ENCODE measurements around the gene TEX30. TPM values are rescaled to one million over a fixed set of nuclear protein-coding genes. Genes with fewer than 3 reads are reported as not detected.

Gene TEX30
- total RNA-seq, 1 donor from 2014 or later: 5.8 TPM

DNA sequence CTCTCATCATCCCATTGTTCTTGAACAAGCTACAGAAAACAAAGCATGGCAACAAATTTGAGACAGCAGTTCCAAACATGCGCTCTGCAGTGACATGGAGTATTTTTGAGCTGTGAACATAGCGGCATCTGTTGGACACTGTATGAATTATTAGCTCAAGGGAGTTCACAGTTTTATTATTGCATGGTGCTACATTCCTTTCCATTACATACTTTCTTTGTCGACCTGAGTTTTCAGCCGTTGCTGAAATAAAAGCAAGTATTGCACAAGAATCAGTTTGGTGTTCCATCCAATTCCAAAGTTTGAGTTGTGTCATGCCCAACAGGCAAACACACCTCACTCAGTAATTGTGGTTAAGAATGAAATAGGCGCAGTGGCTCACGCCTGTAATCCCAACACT, 48.7 kb downstream of the TEX30 start:
- no peak for TF ChIP-seq EZH2 (IDR thresholded peaks at IDR 0.05; ENCODE audit: insufficient read depth, low read length)
- TF ChIP-seq, protein P1, sequence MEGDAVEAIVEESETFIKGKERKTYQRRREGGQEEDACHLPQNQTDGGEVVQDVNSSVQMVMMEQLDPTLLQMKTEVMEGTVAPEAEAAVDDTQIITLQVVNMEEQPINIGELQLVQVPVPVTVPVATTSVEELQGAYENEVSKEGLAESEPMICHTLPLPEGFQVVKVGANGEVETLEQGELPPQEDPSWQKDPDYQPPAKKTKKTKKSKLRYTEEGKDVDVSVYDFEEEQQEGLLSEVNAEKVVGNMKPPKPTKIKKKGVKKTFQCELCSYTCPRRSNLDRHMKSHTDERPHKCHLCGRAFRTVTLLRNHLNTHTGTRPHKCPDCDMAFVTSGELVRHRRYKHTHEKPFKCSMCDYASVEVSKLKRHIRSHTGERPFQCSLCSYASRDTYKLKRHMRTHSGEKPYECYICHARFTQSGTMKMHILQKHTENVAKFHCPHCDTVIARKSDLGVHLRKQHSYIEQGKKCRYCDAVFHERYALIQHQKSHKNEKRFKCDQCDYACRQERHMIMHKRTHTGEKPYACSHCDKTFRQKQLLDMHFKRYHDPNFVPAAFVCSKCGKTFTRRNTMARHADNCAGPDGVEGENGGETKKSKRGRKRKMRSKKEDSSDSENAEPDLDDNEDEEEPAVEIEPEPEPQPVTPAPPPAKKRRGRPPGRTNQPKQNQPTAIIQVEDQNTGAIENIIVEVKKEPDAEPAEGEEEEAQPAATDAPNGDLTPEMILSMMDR (IDR thresholded peaks at IDR 0.05; ENCODE audit: insufficient read depth, low read depth, low read length): peak; percentile 36
- Histone ChIP-seq H3K27me3 (ENCODE audit: insufficient read depth, low read length) (no peaks in the 10 kb centered on the region), H3K9ac (ENCODE audit: low read length) (no peak overlapping the region), H3K4me1 (ENCODE audit: insufficient read depth, low read length) (peaks cover 6% of the 10 kb centered on the region), H4K20me1 (ENCODE audit: insufficient read depth, low read length) (no peaks in the 10 kb centered on the region), H3K27ac (ENCODE audit: low read depth, low read length) (no peak overlapping the region), H3K4me3 (ENCODE audit: insufficient read depth, low read depth, low read length) (no peak overlapping the region), H3K4me2 (ENCODE audit: low read length) (no peak overlapping the region), H3K79me2 (ENCODE audit: insufficient read depth, low read length) (no peaks in the 10 kb centered on the region), H3K9me3 (ENCODE audit: insufficient read depth, low read depth, low read length) (no peaks in the 10 kb centered on the region), H2AFZ (ENCODE audit: low read depth, low read length) (no peak overlapping the region), H3K36me3 (ENCODE audit: insufficient read depth, low read length) (no peaks in the 10 kb centered on the region)
- no peaks in the 10 kb centered on the region for H3K9me3 Mint-ChIP-seq (ENCODE audit: unreplicated experiment)
- no peaks in the 10 kb centered on the region for H3K36me3 Mint-ChIP-seq (ENCODE audit: low read depth, unreplicated experiment)
- no peaks in the 10 kb centered on the region for H3K4me1 Mint-ChIP-seq (ENCODE audit: low read depth, unreplicated experiment)
- peak; percentile 3 for DNase-seq (ENCODE audit: low read depth)
- no peaks in the 10 kb centered on the region for H3K27me3 Mint-ChIP-seq (ENCODE audit: low read depth, unreplicated experiment)
- H3K27ac Mint-ChIP-seq (ENCODE audit: unreplicated experiment): no peak overlapping the region
- H3K4me3 Mint-ChIP-seq (ENCODE audit: unreplicated experiment): no peak overlapping the region
- peak; percentile 92 for FAIRE-seq

DNA sequence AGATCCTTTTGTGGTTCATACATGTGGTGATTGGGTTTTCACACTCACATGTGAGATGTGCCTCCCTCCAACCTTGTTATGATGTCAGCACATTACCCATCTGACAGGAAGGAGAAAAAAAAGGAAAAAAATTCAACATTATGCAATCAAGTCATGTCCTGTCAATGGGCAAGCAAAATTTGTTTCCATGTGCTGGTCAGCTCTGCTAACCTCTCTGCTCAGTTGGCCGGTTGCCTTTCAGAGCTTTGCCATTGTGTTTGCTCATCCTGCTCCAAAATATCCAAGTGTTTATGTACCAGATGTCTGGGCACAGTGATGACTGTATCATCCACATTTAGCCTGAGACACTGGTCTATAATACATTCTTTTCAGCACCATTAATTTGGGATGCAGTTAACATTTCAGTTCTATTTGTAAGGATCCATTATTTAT, 51.8 kb downstream of the TEX30 start:
- Histone ChIP-seq H3K36me3 (ENCODE audit: insufficient read depth, low read length) (no peaks in the 10 kb centered on the region), H3K4me1 (ENCODE audit: insufficient read depth, low read length) (no peaks in the 10 kb centered on the region), H4K20me1 (ENCODE audit: insufficient read depth, low read length) (no peaks in the 10 kb centered on the region), H2AFZ (ENCODE audit: low read depth, low read length) (no peak overlapping the region), H3K4me2 (ENCODE audit: low read length) (no peak overlapping the region), H3K9ac (ENCODE audit: low read length) (no peak overlapping the region), H3K79me2 (ENCODE audit: insufficient read depth, low read length) (no peaks in the 10 kb centered on the region), H3K27me3 (ENCODE audit: insufficient read depth, low read length) (no peaks in the 10 kb centered on the region), H3K27ac (ENCODE audit: low read depth, low read length) (no peak overlapping the region), H3K9me3 (ENCODE audit: insufficient read depth, low read depth, low read length) (no peaks in the 10 kb centered on the region), H3K4me3 (ENCODE audit: insufficient read depth, low read depth, low read length) (no peak overlapping the region)
- TF ChIP-seq EZH2 (IDR thresholded peaks at IDR 0.05; ENCODE audit: insufficient read depth, low read length): no peak
- TF ChIP-seq, protein P1 (IDR thresholded peaks at IDR 0.05; ENCODE audit: insufficient read depth, low read depth, low read length): no peak
- H3K9me3 Mint-ChIP-seq (ENCODE audit: unreplicated experiment): no peaks in the 10 kb centered on the region
- no peaks in the 10 kb centered on the region for H3K27me3 Mint-ChIP-seq (ENCODE audit: low read depth, unreplicated experiment)
- H3K4me1 Mint-ChIP-seq (ENCODE audit: low read depth, unreplicated experiment): no peaks in the 10 kb centered on the region
- FAIRE-seq (no peak), DNase-seq (ENCODE audit: low read depth) (peak; percentile 13)
- no peak overlapping the region for H3K27ac Mint-ChIP-seq (ENCODE audit: unreplicated experiment)
- no peak overlapping the region for H3K4me3 Mint-ChIP-seq (ENCODE audit: unreplicated experiment)
- no peaks in the 10 kb centered on the region for H3K36me3 Mint-ChIP-seq (ENCODE audit: low read depth, unreplicated experiment)

DNA sequence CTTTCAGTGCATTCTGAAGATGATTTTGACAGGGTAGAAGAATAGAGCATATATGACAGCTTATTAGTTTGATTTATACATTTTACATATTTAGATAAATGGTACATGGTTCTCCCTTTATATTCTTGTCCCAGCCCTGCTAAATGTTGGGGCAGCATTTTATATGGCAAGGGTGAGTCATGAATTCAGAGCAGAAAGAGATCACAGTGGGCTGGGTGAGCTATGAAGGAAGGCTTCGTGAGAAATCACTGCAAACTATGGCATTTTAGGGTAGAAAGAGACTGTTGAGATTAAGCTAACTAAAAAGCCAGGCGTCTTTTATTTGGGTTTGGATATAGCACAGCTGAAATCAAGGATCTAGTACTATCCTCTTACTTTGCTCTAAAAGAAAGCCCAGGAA, 54.8 kb downstream of the TEX30 start:
- H3K27me3 ChIP-seq (ENCODE audit: insufficient read depth, low read length): no peaks in the 10 kb centered on the region
- H3K27ac Mint-ChIP-seq (ENCODE audit: unreplicated experiment): no peak overlapping the region
- no peaks in the 10 kb centered on the region for H3K27me3 Mint-ChIP-seq (ENCODE audit: low read depth, unreplicated experiment)
- no peak for DNase-seq (ENCODE audit: low read depth)
- no peak overlapping the region for H3K4me3 ChIP-seq (ENCODE audit: insufficient read depth, low read depth, low read length)
- H3K9ac ChIP-seq (ENCODE audit: low read length): no peak overlapping the region
- TF ChIP-seq EZH2 (IDR thresholded peaks at IDR 0.05; ENCODE audit: insufficient read depth, low read length): no peak
- TF ChIP-seq, protein P1 (IDR thresholded peaks at IDR 0.05; ENCODE audit: insufficient read depth, low read depth, low read length): no peak
- H3K79me2 ChIP-seq (ENCODE audit: insufficient read depth, low read length): no peaks in the 10 kb centered on the region
- H3K4me3 Mint-ChIP-seq (ENCODE audit: unreplicated experiment): no peak overlapping the region
- H3K4me1 Mint-ChIP-seq (ENCODE audit: low read depth, unreplicated experiment): no peaks in the 10 kb centered on the region
- H4K20me1 ChIP-seq (ENCODE audit: insufficient read depth, low read length): no peaks in the 10 kb centered on the region
- no peak overlapping the region for H3K4me2 ChIP-seq (ENCODE audit: low read length)
- no peaks in the 10 kb centered on the region for H3K4me1 ChIP-seq (ENCODE audit: insufficient read depth, low read length)
- no peak for FAIRE-seq
- H2AFZ ChIP-seq (ENCODE audit: low read depth, low read length): no peak overlapping the region
- H3K9me3 Mint-ChIP-seq (ENCODE audit: unreplicated experiment): no peaks in the 10 kb centered on the region
- H3K36me3 Mint-ChIP-seq (ENCODE audit: low read depth, unreplicated experiment): no peaks in the 10 kb centered on the region
- no peaks in the 10 kb centered on the region for H3K36me3 ChIP-seq (ENCODE audit: insufficient read depth, low read length)
- no peak overlapping the region for H3K27ac ChIP-seq (ENCODE audit: low read depth, low read length)
- H3K9me3 ChIP-seq (ENCODE audit: insufficient read depth, low read depth, low read length): peaks cover 2% of the 10 kb centered on the region

Other genes with a start within 250 kb of the TEX30 start
- 36.5 and 37.6 TPM in 2 replicates for gene TPP2, start 176.8 kb downstream of the TEX30 start, total RNA-seq
- not detected in 2 replicates for gene METTL21C, start 78.7 kb downstream of the TEX30 start, total RNA-seq
- gene POGLUT2, start 25.2 kb upstream of the TEX30 start, total RNA-seq: 15.1 and 16.8 TPM in 2 replicates
- gene BIVM, start 25.3 kb upstream of the TEX30 start, total RNA-seq: 13.3 and 18.7 TPM in 2 replicates
- 42.9 and 51.4 TPM in 2 replicates for gene ERCC5, start 72.2 kb upstream of the TEX30 start, total RNA-seq

Measured in astrocyte (in vitro differentiated cells and primary cell).